Myocyte (in vitro differentiated cells): ENCODE results near the gene LANCL2. TPM values are rescaled to one million over a fixed set of nuclear protein-coding genes. Genes with fewer than 3 reads are reported as not detected.
"Not testable (repeated sequence)": the region's sequence is repeated elsewhere in the genome, so short reads cannot be mapped to it uniquely, and the experiment has no call there.

Experiments
- DNase-seq: peaks from one replicate; pipeline ENCODE4 v3.0.0-alpha.2; 2012; ENCODE audit warnings: low read depth
- total RNA-seq: library from RNA; depleted of rRNA; stranded (reverse); fragments of >200 nt; gene quantifications from 2 replicates; pipeline ENCODE4 v1.2.3, GENCODE V29; 2014

Gene LANCL2
- total RNA-seq, 1 donor from 2014 or later, result 28.5 TPM

DNA sequence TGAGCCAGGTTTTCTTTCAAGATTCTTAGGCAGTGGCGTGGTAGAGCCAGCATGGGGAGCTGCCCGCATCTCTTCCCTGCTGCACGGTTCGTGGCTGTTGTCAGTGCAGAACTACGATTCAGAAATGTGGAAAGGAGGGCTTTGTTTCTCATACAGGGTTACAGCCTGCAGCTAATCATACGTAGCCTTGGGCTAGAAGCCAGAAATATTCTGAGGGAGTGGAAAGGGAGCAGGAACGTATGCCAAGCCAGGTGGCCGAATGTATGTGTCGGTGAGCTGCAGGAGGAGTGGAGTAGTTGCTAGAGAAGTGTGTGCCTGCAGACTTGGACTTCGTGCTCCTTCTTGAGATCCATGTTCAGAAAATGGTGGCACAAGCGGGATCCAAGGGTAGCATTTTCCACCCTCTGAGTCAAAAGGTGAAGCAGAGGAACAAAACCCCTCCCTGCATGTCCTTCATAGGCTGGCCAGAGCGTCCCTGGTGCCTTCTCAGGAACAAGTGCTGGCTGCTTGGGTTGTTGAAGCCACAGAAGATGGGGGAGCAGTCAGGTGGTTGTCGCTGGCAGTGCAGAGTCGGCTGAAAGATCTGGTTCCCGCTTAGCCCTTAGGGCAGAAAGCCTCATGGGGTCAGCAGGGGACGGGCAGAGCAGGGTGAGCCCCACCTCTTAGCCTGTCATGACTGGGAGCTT is 40.9 kb downstream of the LANCL2 start:
- no peak for DNase-seq

GRCh38 chr7:55409482-55410225 is 44.5 kb downstream of the LANCL2 start:
- DNase-seq, result peak; percentile 57

GRCh38 chr7:55410667-55411239 is 45.6 kb downstream of the LANCL2 start:
- no peak for DNase-seq

GRCh38 chr7:55411844-55412243 is 46.7 kb downstream of the LANCL2 start:
- no peak for DNase-seq

GRCh38 chr7:55413442-55413841 is 48.3 kb downstream of the LANCL2 start:
- DNase-seq, result no peak

GRCh38 chr7:55415173-55415778 is 50.1 kb downstream of the LANCL2 start:
- peak; percentile 91 for DNase-seq

GRCh38 chr7:55417456-55417855 is 52.3 kb downstream of the LANCL2 start:
- DNase-seq, result not testable (repeated sequence)

DNA sequence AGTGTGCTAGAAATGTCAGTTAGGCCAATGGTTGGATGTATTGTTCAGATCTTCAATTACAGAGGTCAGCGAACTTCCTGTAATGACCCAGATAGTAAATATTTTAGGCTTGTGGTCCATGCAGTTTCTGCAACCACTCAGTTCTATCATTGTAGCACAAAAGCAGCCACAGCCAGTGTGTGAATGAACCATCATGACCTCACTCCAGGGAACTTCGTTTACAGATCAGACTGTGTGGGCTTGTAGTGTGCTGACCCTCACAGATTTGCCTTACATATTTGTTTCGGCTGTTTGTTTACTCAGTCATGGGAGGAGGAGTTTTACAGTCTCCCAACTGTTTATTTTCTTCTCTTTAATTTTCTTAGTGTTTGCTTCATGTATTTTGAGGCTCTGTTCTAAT is 55.4 kb downstream of the LANCL2 start:
- DNase-seq, result peak; percentile 50

DNA sequence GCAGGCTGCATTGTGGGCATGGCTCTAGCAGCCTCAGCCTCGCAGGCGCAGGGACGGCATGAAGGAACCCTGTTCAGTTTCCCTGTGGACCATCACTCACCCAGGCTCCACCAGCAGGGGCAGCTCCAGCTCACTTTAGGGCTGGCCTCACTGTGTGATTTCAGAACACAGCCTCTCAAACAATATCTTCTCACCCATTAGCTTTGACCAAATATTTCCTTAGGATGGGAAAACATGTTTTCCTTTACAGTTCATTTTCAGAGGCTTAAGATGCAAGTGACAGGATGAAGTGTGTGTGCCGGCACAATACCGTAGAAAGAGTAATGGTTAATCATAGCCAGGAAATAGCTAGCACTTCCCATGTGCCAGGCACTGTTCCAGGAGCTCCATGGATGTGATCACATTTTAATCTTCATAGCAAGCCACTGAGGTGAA is 58.2 kb downstream of the LANCL2 start:
- DNase-seq, result no peak

- DNase-seq, result no peak
Measured at GRCh38 chr7:55423891-55424290, 58.8 kb downstream of the LANCL2 start.

DNA sequence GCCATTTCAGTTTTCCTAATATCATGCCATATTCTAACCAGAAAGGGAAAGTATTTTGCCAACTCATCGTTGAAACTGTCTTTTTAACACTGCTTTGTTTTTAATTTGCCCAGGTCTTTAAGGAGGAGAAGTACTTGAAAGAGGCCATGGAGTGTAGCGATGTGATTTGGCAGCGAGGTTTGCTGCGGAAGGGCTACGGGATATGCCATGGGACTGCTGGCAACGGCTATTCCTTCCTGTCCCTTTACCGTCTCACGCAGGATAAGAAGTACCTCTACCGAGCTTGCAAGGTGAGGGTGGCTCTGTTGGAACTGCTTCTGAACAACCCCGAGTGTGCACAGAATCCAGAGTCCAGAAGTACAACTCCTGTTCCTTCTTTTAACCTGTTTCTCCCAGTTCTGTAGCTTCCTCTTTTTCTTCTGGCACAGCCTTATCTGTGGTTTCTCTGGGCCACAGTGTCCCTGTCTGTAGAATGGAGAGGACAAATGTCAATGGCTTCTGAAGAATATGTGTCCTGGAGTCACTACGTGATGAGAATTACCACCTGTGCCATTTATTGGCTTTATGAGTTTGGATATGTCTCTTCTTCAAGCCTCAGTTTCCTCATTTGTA is 60.1 kb downstream of the LANCL2 start:
- no peak for DNase-seq

GRCh38 chr7:55426676-55427075 is 61.5 kb downstream of the LANCL2 start:
- no peak for DNase-seq

GRCh38 chr7:55427342-55427741 is 62.2 kb downstream of the LANCL2 start:
- DNase-seq, result no peak

- DNase-seq, result peak; percentile 38
Measured at GRCh38 chr7:55427800-55428199, 62.7 kb downstream of the LANCL2 start.

- DNase-seq, result no peak
Measured at GRCh38 chr7:55429835-55430499, 64.8 kb downstream of the LANCL2 start.

- no peak for DNase-seq
Measured at GRCh38 chr7:55431898-55432297, 66.8 kb downstream of the LANCL2 start.

GRCh38 chr7:55432506-55432905 is 67.4 kb downstream of the LANCL2 start:
- DNase-seq, result no peak

GRCh38 chr7:55432939-55433784 is 68.0 kb downstream of the LANCL2 start:
- DNase-seq, result peak; percentile 42

DNA sequence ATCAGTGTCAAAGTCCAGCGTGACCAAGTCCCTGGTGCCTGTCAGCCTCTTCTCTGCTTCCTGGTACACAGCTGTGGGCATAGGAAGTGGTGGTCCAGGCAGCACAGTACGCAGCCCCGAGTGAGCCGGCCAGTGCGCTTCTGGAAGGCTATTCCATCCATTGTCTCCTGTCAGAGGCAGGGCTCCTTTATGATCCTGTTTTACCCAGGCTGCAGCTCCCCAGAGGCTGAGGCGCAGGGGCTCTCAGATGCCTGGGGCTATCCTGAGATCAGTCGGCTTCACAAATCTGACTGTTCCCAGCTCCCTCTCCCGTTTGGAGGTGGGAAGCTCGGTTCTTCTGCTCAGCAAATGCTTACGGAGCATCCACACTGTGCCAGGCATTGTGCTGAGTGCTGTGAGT is 70.3 kb downstream of the LANCL2 start:
- DNase-seq, result no peak

GRCh38 chr7:55436457-55436856 is 71.3 kb downstream of the LANCL2 start:
- no peak for DNase-seq
